ENCODE measurements around the gene KNSTRN. TPM values are rescaled to one million over a fixed set of nuclear protein-coding genes. Genes with fewer than 3 reads are reported as not detected.

Gene KNSTRN
- polyA plus RNA-seq, 2 of the 4 experiments (the other 2 are of a cell fraction): 48.0 to 50.3 TPM

DNA sequence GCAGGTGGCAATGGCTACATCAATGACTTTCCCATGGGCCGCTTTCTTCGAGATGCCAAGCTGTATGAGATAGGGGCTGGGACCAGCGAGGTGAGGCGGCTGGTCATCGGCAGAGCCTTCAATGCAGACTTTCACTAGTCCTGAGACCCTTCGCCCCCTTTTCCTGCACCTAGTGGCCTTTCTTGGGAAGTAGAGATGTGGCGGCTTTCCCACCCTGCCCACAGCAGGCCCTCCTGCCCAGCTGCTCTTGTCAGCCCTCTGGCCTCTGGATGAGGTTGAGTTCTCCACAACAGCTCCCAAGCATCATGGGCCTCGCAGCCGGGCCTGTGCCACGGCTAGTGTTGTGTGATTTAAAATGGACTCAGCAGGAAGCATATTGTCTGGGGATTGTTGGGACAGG, 35.6 kb downstream of the KNSTRN start:
- no peaks in the 10 kb centered on the region for H3K9me3 ChIP-seq
- H3K4me3 ChIP-seq: no peak overlapping the region
- FAIRE-seq (no peak), DNase-seq (ENCODE audit: low read depth in 1 of 2, low spot score in 1 of 2) (no peak), ATAC-seq (no peak)
- ChIA-PET POLR2A (interaction anchor here (1.0 kb wide), 1 partner anchor 36 kb away, joined by 3 read pairs; the partner anchor contains the start of gene KNSTRN), CTCF (interaction anchor here (1.1 to 2.4 kb wide), 5 partner anchors 19 to 139 kb away, joined by 4 to 11 read pairs (median 6); no protein-coding TSS in a partner anchor)
- H3K27ac ChIP-seq: no peak overlapping the region
- WGBS (ENCODE audit: missing lambda C conversion rate): 88% methylated on average over 8 of the region's 10 CpGs
- H3K4me2 ChIP-seq: no peak overlapping the region
- H3K4me1 ChIP-seq: peaks cover 4% of the 10 kb centered on the region; the same call in 2 of the 3 replicates
- no peak for TF ChIP-seq CBX8 (IDR thresholded peaks at IDR 0.05)
- TF ChIP-seq CEBPB (IDR thresholded peaks at IDR 0.05): no peak
- TF ChIP-seq, protein P1, sequence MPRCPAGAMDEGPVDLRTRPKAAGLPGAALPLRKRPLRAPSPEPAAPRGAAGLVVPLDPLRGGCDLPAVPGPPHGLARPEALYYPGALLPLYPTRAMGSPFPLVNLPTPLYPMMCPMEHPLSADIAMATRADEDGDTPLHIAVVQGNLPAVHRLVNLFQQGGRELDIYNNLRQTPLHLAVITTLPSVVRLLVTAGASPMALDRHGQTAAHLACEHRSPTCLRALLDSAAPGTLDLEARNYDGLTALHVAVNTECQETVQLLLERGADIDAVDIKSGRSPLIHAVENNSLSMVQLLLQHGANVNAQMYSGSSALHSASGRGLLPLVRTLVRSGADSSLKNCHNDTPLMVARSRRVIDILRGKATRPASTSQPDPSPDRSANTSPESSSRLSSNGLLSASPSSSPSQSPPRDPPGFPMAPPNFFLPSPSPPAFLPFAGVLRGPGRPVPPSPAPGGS (IDR thresholded peaks at IDR 0.05): no peak

DNA sequence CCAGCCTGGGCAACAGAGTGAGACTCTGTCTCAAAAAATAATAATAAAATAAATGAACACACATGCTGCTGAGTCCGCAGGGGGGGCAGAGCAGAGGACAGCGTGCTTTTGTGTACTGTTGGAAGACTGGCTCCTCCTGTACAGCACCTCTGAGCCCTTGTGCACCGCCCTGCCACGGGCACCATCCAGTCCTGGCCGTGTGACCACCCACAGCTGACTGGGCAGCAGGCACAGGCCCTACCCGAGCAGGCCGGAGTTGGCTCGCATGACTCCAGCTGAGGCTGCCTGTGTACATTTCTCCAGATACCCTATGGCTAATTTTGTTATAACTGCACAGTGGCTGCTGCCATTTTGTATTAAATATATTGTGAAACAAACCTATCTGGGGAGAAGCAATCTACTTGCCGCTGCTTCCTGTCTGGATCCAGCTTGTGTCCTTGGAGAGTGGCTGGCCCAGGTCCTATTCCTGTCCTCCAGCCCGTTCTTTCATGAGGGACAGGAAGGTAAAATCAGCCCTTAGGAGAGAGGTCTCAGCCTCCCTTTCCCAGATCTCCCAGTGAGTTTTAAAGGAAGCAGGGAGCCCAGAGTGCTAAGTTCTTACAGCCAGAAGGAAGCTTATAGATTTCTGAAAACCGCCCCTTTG, 37.7 kb downstream of the KNSTRN start:
- Histone ChIP-seq H3K4me1 (peaks cover 4% of the 10 kb centered on the region; the same call in 2 of the 3 replicates), H3K4me2 (no peak overlapping the region), H3K27ac (no peak overlapping the region), H3K4me3 (no peak overlapping the region), H3K9me3 (no peaks in the 10 kb centered on the region)
- ChIA-PET POLR2A (no interaction called here), CTCF (interaction anchor here (1.2 to 8.4 kb wide), 10 partner anchors 14 to 146 kb away, joined by 3 to 59 read pairs (median 6); partner anchors contain the start of genes INAFM2 and IVD)
- no peak for ATAC-seq
- FAIRE-seq: no peak
- WGBS (ENCODE audit: missing lambda C conversion rate): 89% methylated on average over 7 of the region's 11 CpGs
- TF ChIP-seq MAZ (IDR thresholded peaks at IDR 0.05; ENCODE audit: borderline replicate concordance, low read depth, low read length): no peak
- TF ChIP-seq KDM1A (IDR thresholded peaks at IDR 0.05; ENCODE audit: low read depth): no peak
- no peak for TF ChIP-seq CEBPB (IDR thresholded peaks at IDR 0.05)
- TF ChIP-seq ESRRA (IDR thresholded peaks at IDR 0.05; ENCODE audit: borderline replicate concordance, low read length): no peak
- no peak for TF ChIP-seq PHF8 (IDR thresholded peaks at IDR 0.05; ENCODE audit: borderline replicate concordance, low read depth)
- TF ChIP-seq NFE2L2 (conservative IDR thresholded peaks at IDR 0.05; ENCODE audit: low read length): no peak
- TF ChIP-seq FOSL2 (IDR thresholded peaks at IDR 0.05): no peak
- TF ChIP-seq FOSL2 (CRISPR knock-in tag; IDR thresholded peaks at IDR 0.05): no peak
- TF ChIP-seq JUNB (IDR thresholded peaks at IDR 0.05): no peak
- TF ChIP-seq RFX5 (IDR thresholded peaks at IDR 0.05): no peak
- TF ChIP-seq, protein P2, sequence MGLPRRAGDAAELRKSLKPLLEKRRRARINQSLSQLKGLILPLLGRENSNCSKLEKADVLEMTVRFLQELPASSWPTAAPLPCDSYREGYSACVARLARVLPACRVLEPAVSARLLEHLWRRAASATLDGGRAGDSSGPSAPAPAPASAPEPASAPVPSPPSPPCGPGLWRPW (IDR thresholded peaks at IDR 0.05): no peak
- TF ChIP-seq ZNF302 (CRISPR knock-in tag; IDR thresholded peaks at IDR 0.05): no peak
- no peak for TF ChIP-seq GATA3 (IDR thresholded peaks at IDR 0.05; ENCODE audit: borderline replicate concordance)
- TF ChIP-seq, protein P3, sequence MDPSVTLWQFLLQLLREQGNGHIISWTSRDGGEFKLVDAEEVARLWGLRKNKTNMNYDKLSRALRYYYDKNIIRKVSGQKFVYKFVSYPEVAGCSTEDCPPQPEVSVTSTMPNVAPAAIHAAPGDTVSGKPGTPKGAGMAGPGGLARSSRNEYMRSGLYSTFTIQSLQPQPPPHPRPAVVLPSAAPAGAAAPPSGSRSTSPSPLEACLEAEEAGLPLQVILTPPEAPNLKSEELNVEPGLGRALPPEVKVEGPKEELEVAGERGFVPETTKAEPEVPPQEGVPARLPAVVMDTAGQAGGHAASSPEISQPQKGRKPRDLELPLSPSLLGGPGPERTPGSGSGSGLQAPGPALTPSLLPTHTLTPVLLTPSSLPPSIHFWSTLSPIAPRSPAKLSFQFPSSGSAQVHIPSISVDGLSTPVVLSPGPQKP (IDR thresholded peaks at IDR 0.05; ENCODE audit: low read depth, low read length): no peak
- TF ChIP-seq TFCP2L1 (CRISPR knock-in tag; IDR thresholded peaks at IDR 0.05): no peak
- TF ChIP-seq, protein P4, sequence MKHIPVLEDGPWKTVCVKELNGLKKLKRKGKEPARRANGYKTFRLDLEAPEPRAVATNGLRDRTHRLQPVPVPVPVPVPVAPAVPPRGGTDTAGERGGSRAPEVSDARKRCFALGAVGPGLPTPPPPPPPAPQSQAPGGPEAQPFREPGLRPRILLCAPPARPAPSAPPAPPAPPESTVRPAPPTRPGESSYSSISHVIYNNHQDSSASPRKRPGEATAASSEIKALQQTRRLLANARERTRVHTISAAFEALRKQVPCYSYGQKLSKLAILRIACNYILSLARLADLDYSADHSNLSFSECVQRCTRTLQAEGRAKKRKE (CRISPR knock-in tag; IDR thresholded peaks at IDR 0.05; ENCODE audit: low read depth): no peak
- no peak for TF ChIP-seq RARB (CRISPR knock-in tag; IDR thresholded peaks at IDR 0.05)
- TF ChIP-seq, protein P5, sequence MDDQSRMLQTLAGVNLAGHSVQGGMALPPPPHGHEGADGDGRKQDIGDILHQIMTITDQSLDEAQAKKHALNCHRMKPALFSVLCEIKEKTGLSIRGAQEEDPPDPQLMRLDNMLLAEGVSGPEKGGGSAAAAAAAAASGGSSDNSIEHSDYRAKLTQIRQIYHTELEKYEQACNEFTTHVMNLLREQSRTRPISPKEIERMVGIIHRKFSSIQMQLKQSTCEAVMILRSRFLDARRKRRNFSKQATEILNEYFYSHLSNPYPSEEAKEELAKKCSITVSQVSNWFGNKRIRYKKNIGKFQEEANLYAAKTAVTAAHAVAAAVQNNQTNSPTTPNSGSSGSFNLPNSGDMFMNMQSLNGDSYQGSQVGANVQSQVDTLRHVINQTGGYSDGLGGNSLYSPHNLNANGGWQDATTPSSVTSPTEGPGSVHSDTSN (IDR thresholded peaks at IDR 0.05): no peak
- no peak for TF ChIP-seq HOXB5 (CRISPR knock-in tag; IDR thresholded peaks at IDR 0.05)
- TF ChIP-seq, protein P6, sequence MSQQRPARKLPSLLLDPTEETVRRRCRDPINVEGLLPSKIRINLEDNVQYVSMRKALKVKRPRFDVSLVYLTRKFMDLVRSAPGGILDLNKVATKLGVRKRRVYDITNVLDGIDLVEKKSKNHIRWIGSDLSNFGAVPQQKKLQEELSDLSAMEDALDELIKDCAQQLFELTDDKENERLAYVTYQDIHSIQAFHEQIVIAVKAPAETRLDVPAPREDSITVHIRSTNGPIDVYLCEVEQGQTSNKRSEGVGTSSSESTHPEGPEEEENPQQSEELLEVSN (IDR thresholded peaks at IDR 0.05; ENCODE audit: borderline replicate concordance, low read depth): no peak
- no peak for DNase-seq (ENCODE audit: low read depth in 1 of 2, low spot score in 1 of 2)

All from A549 (cell line).